ENCODE data around the gene SPOP. TPM values are rescaled to one million over a fixed set of nuclear protein-coding genes. Genes with fewer than 3 reads are reported as not detected.
"Not testable (repeated sequence)": the region's sequence is repeated elsewhere in the genome, so short reads cannot be mapped to it uniquely, and the experiment has no call there.

SPOP gene
- total RNA-seq, 2 donors from 2014 or later, result 66.9 to 70.3 TPM

DNA sequence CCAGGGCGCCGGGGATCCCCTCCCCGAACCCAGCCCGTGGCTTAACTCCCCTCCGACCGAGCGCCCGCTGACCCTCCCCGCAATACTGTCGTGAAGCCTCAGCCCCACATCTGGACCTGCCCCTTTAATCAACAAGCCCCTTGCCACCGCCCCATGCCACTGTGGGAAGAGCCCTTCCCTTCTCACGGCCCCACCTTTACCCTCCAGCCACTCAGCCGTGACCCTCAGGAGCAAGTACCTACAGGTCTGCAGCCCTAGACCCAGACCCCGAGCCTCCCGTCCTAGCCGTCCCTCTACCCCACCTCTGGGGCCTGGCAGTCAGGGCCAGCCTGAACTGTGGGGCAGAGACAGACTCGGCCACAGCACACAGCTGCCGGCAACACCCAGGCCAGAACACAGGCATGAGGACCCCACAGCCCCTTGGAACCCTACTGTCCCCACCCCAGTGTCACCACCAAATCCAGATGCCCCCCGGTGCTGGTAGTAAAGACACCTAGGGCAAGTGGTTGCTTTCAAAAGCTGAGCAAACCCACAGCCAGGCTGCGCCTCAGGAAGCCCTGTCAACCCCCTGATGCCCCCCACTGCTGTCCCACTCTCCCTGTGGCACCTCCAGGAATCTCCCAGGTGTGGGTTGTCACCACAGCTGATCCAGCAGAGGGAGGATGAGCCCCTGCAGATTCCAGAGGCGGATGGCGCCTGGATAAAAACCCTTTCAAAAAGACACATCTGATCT is 100.8 kb downstream of the SPOP start:
- no peak for DNase-seq (ENCODE audit: low spot score in 2 of 2)
- no peaks in the 10 kb centered on the region for H3K9me3 Mint-ChIP-seq
- H3K36me3 Mint-ChIP-seq, result no peaks in the 10 kb centered on the region
- ATAC-seq, result no peak
- no peak overlapping the region for H3K27ac Mint-ChIP-seq

DNA sequence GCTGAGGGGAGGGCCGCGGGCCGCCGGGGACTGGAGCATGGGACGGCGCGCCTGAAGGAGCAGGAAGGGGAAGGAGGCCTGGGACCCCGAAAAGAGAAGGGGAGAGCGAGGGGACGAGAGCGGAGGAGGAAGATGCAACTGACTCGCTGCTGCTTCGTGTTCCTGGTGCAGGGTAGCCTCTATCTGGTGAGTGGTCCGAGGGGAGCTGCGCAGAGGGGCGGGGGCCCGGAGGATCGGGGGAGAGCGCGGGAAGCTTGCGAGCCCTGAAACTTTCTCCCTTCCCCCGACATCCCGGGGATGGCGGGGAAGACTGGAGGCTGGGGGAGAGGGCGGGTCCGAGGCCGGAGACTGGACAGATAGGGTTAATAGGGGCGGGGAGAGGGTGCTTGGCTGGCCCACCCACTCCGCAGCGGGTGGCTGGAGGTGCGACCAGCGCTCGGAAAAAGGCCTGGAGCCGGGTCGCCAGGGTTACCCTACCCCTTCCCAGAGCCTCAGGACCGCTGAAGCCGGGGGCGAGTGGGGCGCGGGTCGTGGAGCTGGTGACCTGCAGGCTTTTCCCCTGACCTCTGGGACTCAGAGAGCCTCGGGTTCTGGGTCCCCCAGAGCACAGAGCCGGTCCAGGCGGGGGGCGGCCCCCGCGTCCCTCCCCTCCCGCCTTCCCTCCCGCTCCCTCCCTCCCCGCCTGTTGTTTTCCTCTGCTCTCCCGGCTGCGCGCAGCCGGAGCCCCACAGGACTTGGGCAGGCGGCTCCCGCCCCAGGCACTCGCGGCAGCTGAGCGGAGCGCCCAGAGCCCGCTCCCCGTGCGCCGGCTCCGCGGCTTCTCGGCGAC is 101.6 kb downstream of the SPOP start:
- ATAC-seq, result peak in 1 of 2 donors; percentile 8
- H3K9me3 Mint-ChIP-seq, result no peaks in the 10 kb centered on the region
- no peak overlapping the region for H3K27ac Mint-ChIP-seq
- DNase-seq (ENCODE audit: low spot score in 2 of 2), result no peak
- H3K36me3 Mint-ChIP-seq, result no peaks in the 10 kb centered on the region

DNA sequence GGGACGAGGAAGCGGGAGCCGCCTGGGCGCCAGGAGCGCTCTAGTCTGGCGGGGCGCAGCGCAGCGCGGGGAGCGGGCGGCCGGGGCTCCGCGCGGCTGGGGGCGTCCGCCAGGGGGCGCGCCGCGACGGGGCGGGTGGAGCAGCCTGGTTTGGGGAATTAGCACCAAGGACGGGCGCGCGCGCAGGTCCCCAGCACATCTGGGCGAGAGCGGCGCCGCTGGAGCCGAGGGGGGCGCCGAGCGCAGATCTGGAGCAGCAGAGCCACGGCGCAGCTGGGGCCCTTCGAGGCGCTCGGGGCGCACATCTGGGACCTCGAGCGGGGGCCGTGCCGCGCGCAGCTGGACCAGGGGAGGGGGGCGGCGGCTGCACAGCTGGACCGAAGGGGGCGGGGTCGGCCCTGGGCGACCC is 102.2 kb downstream of the SPOP start, which contains the start of gene NXPH3:
TSS of gene NXPH3 (plus strand) at position 193 of the 409 bp plus-strand sequence. CDS start 349 bp downstream, outside the sequence.
- no peaks in the 10 kb centered on the region for H3K9me3 Mint-ChIP-seq
- peak; percentile 56 to 89 for ATAC-seq
- H3K27ac Mint-ChIP-seq, result no peak within 1 kb of the TSS
- peak in 1 of 2 donors; percentile 90 for DNase-seq (ENCODE audit: low spot score in 2 of 2)
- H3K36me3 Mint-ChIP-seq, result no peaks in the 10 kb centered on the region

DNA sequence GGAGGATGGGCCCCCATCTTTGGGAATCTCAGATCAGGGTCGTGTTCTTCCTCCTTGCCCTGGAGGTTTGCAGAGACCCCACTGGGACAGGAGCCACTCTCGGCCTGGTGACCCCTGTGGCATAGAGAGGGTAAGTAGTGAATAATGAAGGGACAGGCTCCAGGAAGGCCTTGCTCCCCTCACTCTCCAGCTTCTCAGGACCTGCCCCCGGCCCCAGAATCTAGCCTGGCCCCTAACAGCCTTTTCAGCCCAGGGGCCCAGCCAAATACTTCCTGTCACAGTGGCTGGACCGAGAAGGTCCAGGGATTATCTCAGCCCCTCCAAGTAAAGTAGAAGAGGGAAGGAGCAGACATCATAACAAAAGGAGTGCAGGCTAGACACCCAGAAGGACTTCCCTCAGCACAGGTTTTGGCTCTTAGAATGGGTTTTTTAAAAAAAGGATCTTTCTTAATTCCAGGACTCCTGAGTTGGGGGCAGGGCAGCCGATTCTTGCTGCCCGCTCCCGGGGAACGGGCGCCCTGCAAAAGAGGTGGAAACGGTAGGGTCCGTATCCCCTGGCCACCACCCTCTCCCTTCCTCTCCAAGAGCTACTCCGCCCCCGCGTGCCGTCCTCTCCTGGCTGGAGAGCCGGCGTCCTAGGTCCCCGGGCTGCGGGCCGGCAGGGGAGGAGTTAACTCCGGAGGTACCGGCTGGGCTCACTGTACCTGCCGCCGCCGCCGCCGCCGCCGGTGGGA is 102.8 kb downstream of the SPOP start:
- no peak for ATAC-seq
- Mint-ChIP-seq H3K9me3 (no peaks in the 10 kb centered on the region), H3K27ac (no peak overlapping the region), H3K36me3 (no peaks in the 10 kb centered on the region)
- DNase-seq (ENCODE audit: low spot score in 2 of 2), result no peak

DNA sequence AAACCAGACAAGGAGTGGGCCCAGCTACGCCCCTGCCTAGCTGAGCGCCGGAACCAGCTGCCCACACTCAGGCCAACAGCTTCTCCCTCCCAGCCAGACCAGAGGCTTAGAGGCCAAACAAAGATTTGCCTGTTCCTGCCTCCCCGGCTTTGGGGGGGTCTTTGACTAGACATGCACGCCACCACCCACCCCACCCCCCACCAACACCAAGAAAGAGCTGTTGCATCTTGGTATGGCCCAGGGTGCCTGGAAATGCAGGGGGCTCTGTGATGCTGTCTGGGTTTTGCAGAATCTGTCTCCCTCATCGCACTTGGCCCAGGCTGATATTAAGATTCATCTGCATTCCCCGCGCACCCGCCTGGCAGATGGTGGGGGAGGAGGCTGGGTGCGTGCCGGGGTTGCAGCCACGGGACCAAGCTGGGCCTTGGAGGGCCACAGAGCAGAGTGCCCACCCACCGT is 103.5 kb downstream of the SPOP start:
- H3K9me3 Mint-ChIP-seq, result no peaks in the 10 kb centered on the region

DNA sequence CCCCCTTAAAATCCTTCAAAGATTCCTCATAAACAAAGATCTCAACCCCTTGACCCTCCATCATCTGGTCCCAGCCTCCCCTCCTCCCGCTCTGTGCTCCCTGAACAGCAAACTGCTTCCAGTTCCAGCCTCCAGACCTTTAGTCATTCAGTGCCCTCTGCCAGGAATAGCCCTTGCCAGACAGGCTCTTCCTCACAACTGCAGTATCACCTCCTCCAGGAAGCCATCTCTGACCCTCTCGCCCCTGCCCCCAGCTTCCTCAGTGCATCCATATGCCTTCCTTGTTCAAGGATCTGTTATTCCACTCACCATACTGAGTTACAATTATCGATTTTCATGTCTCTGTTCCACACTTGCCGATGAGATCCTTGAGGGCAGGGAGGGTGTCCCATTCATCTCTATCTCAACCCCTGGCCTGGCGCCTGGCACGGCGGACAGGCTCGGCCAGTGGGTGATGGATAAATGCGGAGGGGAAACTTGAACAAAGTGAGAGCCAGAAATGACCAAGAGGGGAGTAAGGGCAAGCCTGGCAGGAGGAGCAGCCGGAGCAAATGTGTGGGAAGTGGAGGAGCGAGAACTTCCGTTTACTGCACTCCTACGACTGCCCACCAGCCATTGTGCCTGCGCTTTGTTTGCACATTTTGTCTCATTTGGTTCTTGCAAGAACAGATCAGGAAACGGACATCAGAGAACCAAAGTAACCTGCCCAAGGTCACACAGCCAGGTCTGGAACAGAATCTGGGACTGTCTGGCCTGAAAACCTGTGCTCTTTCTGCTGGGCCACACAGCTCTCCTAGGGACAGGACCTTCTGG is 104.2 kb downstream of the SPOP start:
- no peak for DNase-seq (ENCODE audit: low spot score in 2 of 2)
- no peaks in the 10 kb centered on the region for H3K9me3 Mint-ChIP-seq
- no peak for ATAC-seq

More for the DNA sequence above, 103.5 kb downstream of the SPOP start:
- DNase-seq (ENCODE audit: low spot score in 2 of 2) (no peak), ATAC-seq (no peak)
- no peaks in the 10 kb centered on the region for H3K36me3 Mint-ChIP-seq
- H3K27ac Mint-ChIP-seq, result no peak overlapping the region

DNA sequence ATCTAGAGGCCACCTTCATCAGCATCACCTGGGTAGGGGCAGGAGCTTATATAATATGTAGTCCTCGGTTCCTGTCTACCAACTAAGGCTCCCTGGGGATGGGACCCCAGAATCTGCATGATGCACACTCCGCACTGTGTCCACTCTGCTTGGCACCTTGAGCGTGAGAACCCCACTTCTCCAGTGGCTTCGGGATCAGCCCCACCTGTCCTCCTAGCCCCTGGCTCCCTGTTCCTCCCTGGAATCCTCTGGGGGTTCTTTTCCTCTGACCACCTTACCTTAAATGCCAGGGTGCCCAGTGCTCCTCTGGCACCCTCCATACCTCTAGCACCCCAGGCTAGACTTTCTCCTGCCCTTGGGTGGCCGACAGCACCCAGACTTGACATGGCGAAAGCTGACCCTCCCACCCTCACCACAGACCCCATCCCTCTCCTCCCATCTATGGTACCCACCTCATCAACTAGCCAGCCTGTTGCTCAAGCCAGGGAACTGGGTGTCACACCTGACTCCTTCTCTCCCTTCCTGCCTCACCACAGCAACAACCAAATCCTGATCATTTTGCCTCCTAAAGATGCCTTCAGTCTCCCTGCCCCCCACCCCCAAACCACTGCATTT is 105.0 kb downstream of the SPOP start:
- Mint-ChIP-seq H3K36me3 (no peaks in the 10 kb centered on the region), H3K9me3 (no peaks in the 10 kb centered on the region), H3K27ac (no peak overlapping the region)
- DNase-seq (ENCODE audit: low spot score in 2 of 2) (no peak), ATAC-seq (no peak)

More for the DNA sequence above, 104.2 kb downstream of the SPOP start:
- Mint-ChIP-seq H3K27ac (no peak overlapping the region), H3K36me3 (no peaks in the 10 kb centered on the region)

DNA sequence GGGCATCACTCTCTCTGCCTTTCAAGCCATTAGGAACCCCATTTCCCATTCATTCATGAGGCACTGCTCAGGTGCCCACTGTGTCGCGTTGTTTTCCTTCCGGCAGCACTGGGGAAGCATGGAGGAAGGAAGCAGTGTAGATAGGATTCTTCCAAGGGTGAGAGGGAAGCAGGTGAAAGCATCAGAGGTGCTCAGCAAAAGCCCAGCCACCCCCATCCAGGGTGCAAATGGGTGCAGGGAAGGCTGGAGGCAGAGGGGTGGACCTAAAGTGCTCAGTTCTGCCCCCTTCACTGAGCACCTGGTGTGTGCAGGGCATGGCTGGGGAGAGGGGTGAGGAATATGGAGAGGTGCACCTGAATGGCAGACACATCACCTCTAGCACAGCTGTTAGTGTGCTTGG is 105.7 kb downstream of the SPOP start:
- Mint-ChIP-seq H3K9me3 (no peaks in the 10 kb centered on the region), H3K27ac (no peak overlapping the region), H3K36me3 (no peaks in the 10 kb centered on the region)
- no peak for ATAC-seq
- DNase-seq (ENCODE audit: low spot score in 2 of 2), result no peak

DNA sequence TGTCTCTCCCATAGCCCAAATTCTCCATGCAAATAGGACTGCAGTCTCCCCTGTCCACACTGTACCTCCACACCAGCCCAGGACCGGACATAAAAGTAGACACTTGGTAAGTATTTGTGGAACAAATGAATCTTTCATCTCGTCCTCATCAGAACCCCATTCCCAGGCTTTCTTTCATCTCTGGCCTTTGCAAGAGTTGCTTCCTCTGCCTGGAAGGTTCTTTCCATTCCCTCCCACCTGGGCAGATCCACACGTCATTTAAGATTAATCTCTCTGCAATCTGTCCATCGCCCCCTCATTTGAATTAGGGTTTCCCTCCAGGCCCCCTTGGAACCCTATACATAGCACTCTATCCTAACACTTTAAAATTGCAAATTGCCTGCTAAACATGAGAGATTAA is 106.1 kb downstream of the SPOP start:
- Mint-ChIP-seq H3K9me3 (no peaks in the 10 kb centered on the region), H3K36me3 (no peaks in the 10 kb centered on the region), H3K27ac (no peak overlapping the region)
- ATAC-seq, result no peak
- no peak for DNase-seq (ENCODE audit: low spot score in 2 of 2)

DNA sequence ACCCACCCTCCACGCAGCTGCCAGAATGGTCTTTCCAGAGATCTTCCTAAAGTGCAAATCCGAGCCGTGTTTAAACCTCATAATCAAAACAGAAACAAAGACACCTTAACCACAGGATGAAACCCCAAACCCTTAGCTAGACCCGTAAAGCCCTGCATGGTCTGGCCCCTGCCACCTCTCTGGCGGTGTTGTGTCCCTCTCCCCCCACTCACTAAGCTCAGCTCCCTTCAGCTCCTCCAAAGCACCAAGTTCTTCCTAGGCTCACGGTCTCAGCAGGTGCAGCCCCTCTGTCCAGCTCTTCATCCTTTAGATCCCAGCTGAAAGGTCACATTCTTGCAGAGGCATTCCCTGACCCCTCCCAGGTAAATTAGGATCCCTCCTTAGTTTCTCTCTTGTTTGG is 106.6 kb downstream of the SPOP start:
- no peak for DNase-seq (ENCODE audit: low spot score in 2 of 2)
- Mint-ChIP-seq H3K27ac (no peak overlapping the region), H3K9me3 (no peaks in the 10 kb centered on the region), H3K36me3 (no peaks in the 10 kb centered on the region)
- no peak for ATAC-seq

DNA sequence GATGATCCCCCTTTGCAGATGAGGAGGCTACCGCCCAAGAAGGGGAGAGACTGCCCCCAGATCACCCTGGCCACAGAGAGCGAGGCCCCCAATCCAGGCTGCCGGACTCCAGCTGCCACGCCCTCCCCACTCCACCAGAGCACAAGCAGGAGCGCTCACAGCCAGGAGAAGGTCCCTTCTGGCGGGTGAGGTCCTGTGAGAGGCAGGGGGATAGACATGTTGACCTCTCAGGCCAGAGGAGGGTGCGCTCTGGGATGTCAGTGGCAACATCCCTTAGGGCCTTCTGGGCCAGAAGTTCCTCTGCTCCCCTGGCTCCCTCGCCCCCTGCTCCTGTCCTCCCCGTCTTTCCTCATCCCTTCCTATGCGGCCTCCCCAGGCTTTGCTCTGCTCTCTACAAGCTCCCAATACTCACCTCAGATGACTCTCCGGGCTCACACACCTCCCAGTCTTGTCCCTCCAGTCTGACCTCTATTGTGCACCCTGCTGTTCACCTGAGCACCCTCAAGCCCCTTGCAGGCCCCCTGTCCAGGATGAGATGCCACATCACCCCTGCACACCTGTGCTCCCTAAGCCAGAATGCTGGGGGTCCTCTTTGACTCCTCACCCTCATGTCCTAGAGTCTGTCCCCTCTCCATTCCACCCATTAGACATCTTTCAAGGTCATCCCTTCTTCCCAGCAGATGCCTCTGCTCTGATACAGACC is 107.2 kb downstream of the SPOP start:
- peak overlapping the region in 1 of 2 donors; percentile 80 for H3K27ac Mint-ChIP-seq
- no peak for ATAC-seq
- no peak for DNase-seq (ENCODE audit: low spot score in 2 of 2)
- no peaks in the 10 kb centered on the region for H3K36me3 Mint-ChIP-seq
- no peaks in the 10 kb centered on the region for H3K9me3 Mint-ChIP-seq

DNA sequence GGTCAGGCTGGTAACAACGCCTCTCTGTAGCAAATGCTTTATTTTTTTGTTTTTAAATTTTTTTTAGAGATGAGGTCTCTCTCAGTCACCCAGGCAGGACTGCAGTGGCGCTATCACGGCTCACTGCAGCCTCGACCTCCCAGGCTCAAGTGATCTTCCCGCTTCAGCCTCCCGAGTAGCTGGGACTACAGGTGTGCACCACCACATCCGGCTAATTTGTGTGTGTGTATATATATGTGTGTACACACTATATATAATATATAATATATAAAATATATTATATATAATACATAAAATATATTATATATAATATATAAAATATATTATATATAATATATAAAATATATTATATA is 109.2 kb downstream of the SPOP start:
- not testable (repeated sequence) for H3K36me3 Mint-ChIP-seq; DNase-seq (ENCODE audit: low spot score in 2 of 2); H3K9me3 Mint-ChIP-seq; H3K27ac Mint-ChIP-seq; ATAC-seq

DNA sequence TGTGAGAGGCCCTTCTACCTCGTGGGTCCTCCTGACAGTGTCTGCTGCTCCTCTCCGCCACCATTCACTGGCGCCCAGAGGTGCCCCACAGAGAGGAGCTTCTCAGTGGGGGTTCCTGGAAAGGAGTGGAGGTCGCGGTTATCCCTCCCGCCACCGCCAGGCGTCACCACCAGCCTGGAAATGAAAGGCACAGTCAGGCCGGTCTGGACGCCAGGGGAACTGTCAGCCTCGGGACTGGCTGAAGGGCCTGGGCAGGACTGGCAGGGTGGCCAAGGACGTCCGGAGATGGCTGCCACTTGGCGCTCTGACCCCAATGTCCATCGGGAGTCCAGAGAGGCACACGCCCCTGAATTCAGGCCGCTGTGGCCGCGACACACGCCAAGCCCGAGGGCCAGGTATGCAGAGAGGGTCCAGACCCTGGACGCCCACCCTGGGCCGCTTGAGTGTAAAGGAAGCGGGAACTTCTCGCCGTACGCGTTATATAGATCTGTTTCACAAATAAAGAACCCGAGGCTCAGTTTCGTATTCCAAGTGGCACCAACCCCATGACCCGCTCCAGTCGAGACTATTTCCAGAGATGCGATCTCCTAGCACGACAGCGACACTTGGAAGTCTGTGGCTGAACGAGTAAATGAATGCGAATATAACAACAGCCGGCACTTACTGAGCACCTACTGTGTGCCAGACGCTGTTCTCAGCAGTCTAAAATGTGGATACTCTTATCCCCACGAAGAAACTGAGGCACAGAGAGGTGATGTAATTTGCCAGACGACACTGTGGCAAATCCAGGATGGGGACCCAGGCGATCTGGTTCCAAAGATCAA is 109.8 kb downstream of the SPOP start:
- Mint-ChIP-seq H3K9me3 (no peaks in the 10 kb centered on the region), H3K27ac (peak overlapping the region in 1 of 2 donors; percentile 26), H3K36me3 (no peaks in the 10 kb centered on the region)
- peak; percentile 59 to 66 for ATAC-seq
- peak; percentile 84 to 94 for DNase-seq (ENCODE audit: low spot score in 2 of 2)

DNA sequence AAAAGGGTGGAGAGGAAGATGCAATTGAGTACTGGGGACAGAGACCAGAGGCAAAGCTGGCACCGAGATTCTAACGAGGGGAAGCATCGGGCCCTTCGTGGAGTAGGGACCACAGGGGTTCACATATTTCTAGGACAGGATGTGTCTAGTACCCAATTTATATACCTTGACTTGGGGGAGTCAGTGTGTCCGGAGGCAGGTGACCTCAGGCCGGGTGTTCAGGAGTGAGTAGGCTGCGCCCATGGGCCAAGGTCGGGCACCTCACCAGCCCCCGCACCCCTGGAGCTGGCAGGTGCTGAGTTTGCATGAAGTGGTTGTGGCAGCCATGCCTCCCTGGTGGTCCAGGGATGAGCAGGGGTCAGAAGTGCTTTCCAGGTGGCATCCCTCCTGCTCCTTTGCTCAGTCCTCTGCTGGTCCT is 110.8 kb downstream of the SPOP start:
- Mint-ChIP-seq H3K9me3 (no peaks in the 10 kb centered on the region), H3K36me3 (no peaks in the 10 kb centered on the region), H3K27ac (no peak overlapping the region)
- ATAC-seq (no peak), DNase-seq (ENCODE audit: low spot score in 2 of 2) (no peak)

DNA sequence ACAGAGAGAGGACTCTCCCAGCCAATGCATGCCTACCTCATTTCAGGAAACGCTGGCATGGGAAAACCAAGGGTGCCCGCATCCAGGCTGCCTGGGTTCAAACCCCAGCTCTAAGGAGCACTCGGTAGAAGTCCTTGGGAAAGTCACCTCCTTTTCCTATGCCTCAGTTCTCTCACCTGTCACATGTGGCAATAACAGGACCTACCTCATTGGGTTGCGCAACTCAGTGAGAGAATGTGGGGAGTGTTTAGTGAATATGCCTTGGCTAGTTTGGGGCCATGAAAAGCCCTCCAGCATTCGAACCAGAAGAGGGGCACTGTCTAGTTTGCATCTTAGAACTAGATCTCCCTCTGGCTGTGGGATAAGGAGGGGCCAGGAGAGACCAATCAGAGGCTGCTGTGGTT is 111.2 kb downstream of the SPOP start:
- Mint-ChIP-seq H3K36me3 (no peaks in the 10 kb centered on the region), H3K27ac (no peak overlapping the region), H3K9me3 (no peaks in the 10 kb centered on the region)
- no peak for DNase-seq (ENCODE audit: low spot score in 2 of 2)
- no peak for ATAC-seq
